ENCODE measurements around the gene RALGAPA2.

DNA sequence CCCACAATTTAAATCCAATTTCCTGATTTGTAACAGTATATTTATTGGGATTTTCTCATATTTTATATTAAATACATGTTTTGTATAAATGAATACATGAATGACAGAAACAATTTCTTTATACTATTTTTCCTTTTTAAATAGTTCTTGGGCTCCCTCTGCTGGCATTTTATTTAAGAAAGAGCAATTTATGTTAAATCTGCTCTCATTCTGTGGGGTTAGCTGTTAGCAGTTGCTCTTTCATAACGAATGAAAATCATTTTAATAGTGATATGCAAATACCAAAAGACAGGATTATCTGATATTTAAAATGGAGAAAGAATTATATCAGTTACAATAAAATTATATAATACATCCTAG is 118.3 kb downstream of the RALGAPA2 start:
- TF ChIP-seq, protein P1, sequence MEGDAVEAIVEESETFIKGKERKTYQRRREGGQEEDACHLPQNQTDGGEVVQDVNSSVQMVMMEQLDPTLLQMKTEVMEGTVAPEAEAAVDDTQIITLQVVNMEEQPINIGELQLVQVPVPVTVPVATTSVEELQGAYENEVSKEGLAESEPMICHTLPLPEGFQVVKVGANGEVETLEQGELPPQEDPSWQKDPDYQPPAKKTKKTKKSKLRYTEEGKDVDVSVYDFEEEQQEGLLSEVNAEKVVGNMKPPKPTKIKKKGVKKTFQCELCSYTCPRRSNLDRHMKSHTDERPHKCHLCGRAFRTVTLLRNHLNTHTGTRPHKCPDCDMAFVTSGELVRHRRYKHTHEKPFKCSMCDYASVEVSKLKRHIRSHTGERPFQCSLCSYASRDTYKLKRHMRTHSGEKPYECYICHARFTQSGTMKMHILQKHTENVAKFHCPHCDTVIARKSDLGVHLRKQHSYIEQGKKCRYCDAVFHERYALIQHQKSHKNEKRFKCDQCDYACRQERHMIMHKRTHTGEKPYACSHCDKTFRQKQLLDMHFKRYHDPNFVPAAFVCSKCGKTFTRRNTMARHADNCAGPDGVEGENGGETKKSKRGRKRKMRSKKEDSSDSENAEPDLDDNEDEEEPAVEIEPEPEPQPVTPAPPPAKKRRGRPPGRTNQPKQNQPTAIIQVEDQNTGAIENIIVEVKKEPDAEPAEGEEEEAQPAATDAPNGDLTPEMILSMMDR (conservative IDR thresholded peaks at IDR 0.05; ENCODE audit: low read depth, low read length) = no peak
- TF ChIP-seq EZH2 (IDR thresholded peaks at IDR 0.05; ENCODE audit: low read length, unreplicated experiment) = no peak
